IMR-90 (cell line): ENCODE measurements around the gene RFPL4A. TPM values are rescaled to one million over a fixed set of nuclear protein-coding genes. Genes with fewer than 3 reads are reported as not detected.

ENCODE experiments used
- ATAC-seq: fragments of 200-7000 bp; cut with Tn5 transposase; 2 replicates; pipeline ENCODE4 v1.9.1; 2020; ENCODE audit warnings: low read depth, mild to moderate bottlenecking, moderate library complexity
- BruUV-seq: library from RNA; stranded (reverse); fragments of 400-500 nt; replicated peaks from 2 replicates; lab custom pipeline; 2021; lab: Mats Ljungman, UMichigan
- CTCF ChIA-PET: fragments of 300-600 bp; formaldehyde crosslinking; extraction: SDS; loops from one replicate; lab custom pipeline; 2021; ENCODE audit warnings: antibody characterized with exemption; lab: Yijun Ruan, JAX
- POLR2A ChIA-PET: fragments of 300-600 bp; sonication (Branson Sonifier 250); formaldehyde crosslinking; loops from one replicate; lab custom pipeline; 2022; ENCODE audit warnings: antibody characterized with exemption; ENCODE audit not compliant: unreplicated experiment; lab: Charles Lee
- DNase-seq: peaks from one replicate; pipeline ENCODE4 v3.0.0; 2013
- H2AFZ ChIP-seq: replicated peaks from 2 replicates; pipeline ENCODE3; 2013; ENCODE audit warnings: low read length, mild to moderate bottlenecking; ENCODE audit not compliant: poor library complexity
- H2AK5ac ChIP-seq: 2 replicates; pipeline ENCODE4 v1.6.1; 2013; ENCODE audit warnings: low read depth, low read length, inconsistent platforms
- H2AK9ac ChIP-seq: replicated peaks from 2 replicates; pipeline ENCODE3; 2013; ENCODE audit warnings: mild to moderate bottlenecking, low read depth, low read length, moderate library complexity; ENCODE audit not compliant: poor library complexity
- H2BK120ac ChIP-seq: 2 replicates; pipeline ENCODE4 v1.6.1; 2013; ENCODE audit warnings: low read depth, low read length, inconsistent platforms
- H2BK15ac ChIP-seq: 3 replicates; pipeline ENCODE4 v1.6.1; 2013; ENCODE audit warnings: low read depth, low read length, inconsistent platforms
- H2BK20ac ChIP-seq: 2 replicates; pipeline ENCODE4 v1.6.1; 2013; ENCODE audit warnings: low read depth, mild to moderate bottlenecking, inconsistent platforms, low read length, moderate library complexity
- H2BK5ac ChIP-seq: 2 replicates; pipeline ENCODE4 v1.6.1; 2013; ENCODE audit warnings: mild to moderate bottlenecking, low read depth, low read length, inconsistent platforms; ENCODE audit not compliant: poor library complexity, severe bottlenecking
- H3K14ac ChIP-seq: replicated peaks from 2 replicates; pipeline ENCODE4 v1.6.1; 2013; ENCODE audit warnings: low read depth, low read length, inconsistent platforms
- H3K18ac ChIP-seq: 2 replicates; pipeline ENCODE4 v1.6.1; 2013; ENCODE audit warnings: low read depth, low read length, control low read depth
- H3K23ac ChIP-seq: 2 replicates; pipeline ENCODE4 v1.6.1; 2013; ENCODE audit warnings: low read depth, low read length, inconsistent platforms
- H3K27ac ChIP-seq: 2 replicates; pipeline ENCODE4 v1.5.1; 2013; ENCODE audit warnings: mild to moderate bottlenecking, control low read depth, low read length; ENCODE audit not compliant: insufficient read depth
- H3K27me3 ChIP-seq: 2 replicates; pipeline ENCODE4 v1.6.1; 2013; ENCODE audit warnings: low read length; ENCODE audit not compliant: control insufficient read depth, insufficient read depth
- H3K36me3 ChIP-seq: 2 replicates; pipeline ENCODE4 v1.6.1; 2013; ENCODE audit warnings: low read length, mixed read lengths; ENCODE audit not compliant: control insufficient read depth, insufficient read depth
- H3K4ac ChIP-seq: 2 replicates; pipeline ENCODE4 v1.6.1; 2013; ENCODE audit warnings: low read depth, low read length, inconsistent platforms
- H3K4me1 ChIP-seq: 2 replicates; pipeline ENCODE4 v1.6.1; 2013; ENCODE audit warnings: low read length, mixed read lengths; ENCODE audit not compliant: control insufficient read depth, insufficient read depth
- H3K4me2 ChIP-seq: 2 replicates; pipeline ENCODE4 v1.6.1; 2013; ENCODE audit warnings: low read depth, mild to moderate bottlenecking, control low read depth, low read length, moderate library complexity
- H3K4me3 ChIP-seq: 2 replicates; pipeline ENCODE4 v1.5.1; 2013; ENCODE audit warnings: low read depth, mild to moderate bottlenecking, control low read depth, low read length, moderate library complexity; ENCODE audit not compliant: insufficient read depth
- H3K56ac ChIP-seq: 2 replicates; pipeline ENCODE4 v1.6.1; 2013; ENCODE audit warnings: low read length, inconsistent platforms; ENCODE audit not compliant: insufficient read depth; ENCODE audit errors: extremely low read depth
- H3K79me1 ChIP-seq, 2 experiments: 2 replicates each; pipeline ENCODE4 v1.6.1; 2013; ENCODE audit warnings: low read length in 2 of 2, inconsistent platforms in 1 of 2, low read depth in 1 of 2
- H3K9ac ChIP-seq: 2 replicates; pipeline ENCODE4 v1.6.1; 2013; ENCODE audit warnings: low read depth, low read length, control low read depth
- H3K9me1 ChIP-seq: 2 replicates; pipeline ENCODE4 v1.6.1; 2013; ENCODE audit warnings: low read length, inconsistent platforms; ENCODE audit not compliant: insufficient read depth
- H3K9me3 ChIP-seq: 2 replicates; pipeline ENCODE4 v1.6.1; 2013; ENCODE audit warnings: low read length; ENCODE audit not compliant: control insufficient read depth, insufficient read depth
- H4K20me1 ChIP-seq: 2 replicates; pipeline ENCODE4 v1.6.1; 2013; ENCODE audit warnings: low read length, inconsistent platforms; ENCODE audit not compliant: insufficient read depth
- H4K5ac ChIP-seq: 2 replicates; pipeline ENCODE4 v1.6.1; 2013; ENCODE audit warnings: mild to moderate bottlenecking, low read depth, low read length, control low read depth
- H4K8ac ChIP-seq, 2 experiments: 2 replicates each; pipeline ENCODE4 v1.6.1; 2013; ENCODE audit warnings: low read depth in 2 of 2, low read length in 2 of 2, control low read depth in 1 of 2, inconsistent platforms in 1 of 2
- H4K91ac ChIP-seq: 2 replicates; pipeline ENCODE4 v1.6.1; 2013; ENCODE audit warnings: low read depth, low read length, inconsistent platforms; ENCODE audit not compliant: insufficient read depth
- BHLHE40 ChIP-seq: fragments of 150-350 bp; IDR thresholded peaks from 2 replicates; pipeline ENCODE4 v1.6.1; 2016; ENCODE audit warnings: mild to moderate bottlenecking, low read depth, low read length
- CEBPB ChIP-seq: IDR thresholded peaks from 2 replicates; pipeline ENCODE4 v1.6.1; 2012; ENCODE audit warnings: low read depth, low read length, improper control_type of control experiment
- CHD1 ChIP-seq: IDR thresholded peaks from 2 replicates; pipeline ENCODE4 v1.6.1; 2012; ENCODE audit warnings: low read depth, low read length, improper control_type of control experiment
- CTCF ChIP-seq: conservative IDR thresholded peaks from 2 replicates; pipeline ENCODE4 v1.5.1; 2012; ENCODE audit warnings: mild to moderate bottlenecking, low read depth, low read length, improper control_type of control experiment
- ELK1 ChIP-seq: fragments of 150-350 bp; IDR thresholded peaks from 2 replicates; pipeline ENCODE4 v1.6.1; 2016; ENCODE audit warnings: low read depth, mild to moderate bottlenecking, low read length, moderate library complexity, borderline replicate concordance
- FOS ChIP-seq: fragments of 150-350 bp; IDR thresholded peaks from 2 replicates; pipeline ENCODE4 v1.6.1; 2016; ENCODE audit warnings: low read depth, low read length
- MAFK ChIP-seq: IDR thresholded peaks from 2 replicates; pipeline ENCODE4 v1.6.1; 2012; ENCODE audit warnings: low read depth, low read length, improper control_type of control experiment
- MAZ ChIP-seq: IDR thresholded peaks from 2 replicates; pipeline ENCODE4 v1.6.1; 2012; ENCODE audit warnings: low read depth, mild to moderate bottlenecking, low read length, improper control_type of control experiment, moderate library complexity, borderline replicate concordance
- MXI1 ChIP-seq: IDR thresholded peaks from 2 replicates; pipeline ENCODE4 v1.6.1; 2012; ENCODE audit warnings: low read depth, mild to moderate bottlenecking, low read length, moderate library complexity, borderline replicate concordance
- NFE2L2 ChIP-seq: fragments of 150-350 bp; IDR thresholded peaks from 2 replicates; pipeline ENCODE4 v1.6.1; 2016; ENCODE audit warnings: low read depth, mild to moderate bottlenecking, low read length
- POLR2A ChIP-seq: IDR thresholded peaks from 2 replicates; pipeline ENCODE4 v1.6.1; 2012; ENCODE audit warnings: mild to moderate bottlenecking, low read depth, low read length
- RAD21 ChIP-seq: IDR thresholded peaks from 2 replicates; pipeline ENCODE4 v1.6.1; 2012; ENCODE audit warnings: low read length, improper control_type of control experiment
- RCOR1 ChIP-seq: IDR thresholded peaks from 2 replicates; pipeline ENCODE4 v1.6.1; 2012; ENCODE audit warnings: mild to moderate bottlenecking, low read length, improper control_type of control experiment; ENCODE audit not compliant: insufficient replicate concordance
- RFX5 ChIP-seq: IDR thresholded peaks from 2 replicates; pipeline ENCODE4 v1.8.0; 2012; ENCODE audit warnings: low read depth, mild to moderate bottlenecking, low read length, moderate library complexity
- SMC3 ChIP-seq: fragments of 150-350 bp; IDR thresholded peaks from 2 replicates; pipeline ENCODE4 v1.6.1; 2016; ENCODE audit warnings: low read depth, mild to moderate bottlenecking, antibody characterized with exemption, low read length, moderate library complexity
- USF2 ChIP-seq: fragments of 150-350 bp; IDR thresholded peaks from 2 replicates; pipeline ENCODE4 v1.6.1; 2017; ENCODE audit warnings: mild to moderate bottlenecking, antibody characterized with exemption, low read length, low read depth
- WGBS, 2 experiments: methylation state at CpG; one replicate each; pipeline versions ENCODE4 v1.1.5 to v1.1.7; 2013; ENCODE audit warnings: missing lambda C conversion rate in 2 of 2; ENCODE audit not compliant: insufficient read length in 1 of 2; ENCODE audit errors: extremely low coverage in 2 of 2; 5-methylcytosine and 5-hydroxymethylcytosine counted together
- dilution Hi-C: fragments of 300-500 bp; cut with HindIII; formaldehyde crosslinking; loops from one replicate; pipeline ENCODE4 v1.14.3; 2018; ENCODE audit warnings: low sequenced_read_pairs; ENCODE audit not compliant: unreplicated experiment
- in situ Hi-C: fragments of 300-500 bp; cut with MboI; formaldehyde crosslinking; loops from 3 replicates; pipeline ENCODE4 v1.14.3; 2019; ENCODE audit warnings: low sequenced_read_pairs, inconsistent platforms, mixed read lengths
- intact Hi-C: fragments of 100-400 bp; cut with micrococcal nuclease; formaldehyde crosslinking; loops from 2 replicates; pipeline ENCODE4 v1.10.0; 2022
- polyA plus RNA-seq, 3 experiments: library from polyadenylated mRNA; depleted of rRNA; stranded (reverse); fragments of >200 nt; gene quantifications; 2 replicates each; pipeline ENCODE4 v1.2.3, GENCODE V29; 2012; ENCODE audit warnings: low replicate concordance in 1 of 3
- total RNA-seq: library from RNA; depleted of rRNA; stranded (reverse); fragments of >200 nt; gene quantifications from 2 replicates; pipeline ENCODE4 v1.2.3, GENCODE V29; 2012

Gene RFPL4A
- total and polyA plus RNA-seq, 2 of the 4 experiments (the other 2 are of a cell fraction), result 0.07 TPM; not detected in 1

GRCh38 chr19:55777528-55777927 lies 18.6 kb downstream of the RFPL4A start:
- Histone ChIP-seq H2AK5ac (no peak overlapping the region), H3K4me1 (no peaks in the 10 kb centered on the region), H3K18ac (no peak overlapping the region), H3K9ac (no peak overlapping the region), H2BK15ac (no peak overlapping the region), H4K91ac (no peak overlapping the region), H3K56ac (no peak overlapping the region), H4K5ac (no peak overlapping the region), H3K79me1 (no peaks in the 10 kb centered on the region), H3K27ac (no peak overlapping the region), H3K36me3 (no peaks in the 10 kb centered on the region), H2BK120ac (no peak overlapping the region), H4K8ac (no peak overlapping the region), H2BK20ac (no peak overlapping the region), H4K20me1 (no peaks in the 10 kb centered on the region), H3K14ac (no peak overlapping the region), H3K4me2 (no peak overlapping the region), H3K4me3 (no peak overlapping the region), H3K4ac (no peak overlapping the region), H3K27me3 (no peaks in the 10 kb centered on the region), H3K23ac (no peak overlapping the region), H2AK9ac (no peak overlapping the region), H2AFZ (no peak overlapping the region), H3K9me3 (peaks cover 15% of the 10 kb centered on the region), H3K9me1 (no peaks in the 10 kb centered on the region), H2BK5ac (no peak overlapping the region)
- ChIA-PET POLR2A (no interaction called here), CTCF (interaction anchor here (0.6 kb wide), 1 partner anchor 589 kb away, joined by 3 read pairs; no protein-coding TSS in a partner anchor)
- intact Hi-C loops, result no loop called here
- dilution Hi-C loops, result no loop called here
- WGBS, 2 experiments, result 33% methylated on average over 6 of the region's 7 CpGs; no CpG with 5 or more reads in 1 of the 2 experiments
- no TSS peak for BruUV-seq
- in situ Hi-C loops, result no loop called here
- ATAC-seq (no peak), DNase-seq (no peak)
- TF ChIP-seq CHD1 (no peak), RCOR1 (no peak), FOS (no peak), USF2 (no peak), RFX5 (no peak), MAZ (no peak), MXI1 (no peak), CEBPB (no peak), NFE2L2 (no peak), RAD21 (no peak), CTCF (no peak), MAFK (no peak), POLR2A (no peak), BHLHE40 (no peak), SMC3 (no peak), ELK1 (no peak)
